SW480 (cell line): ENCODE data around the gene ARRDC3.
A peak's percentile ranks its signal among the peaks of the same experiment; 100 is the strongest.
"Not testable (repeated sequence)": the region's sequence is repeated elsewhere in the genome, so short reads cannot be mapped to it uniquely, and the experiment has no call there.

Source experiments
- DNase-seq: peaks from one replicate; pipeline ENCODE4 v3.0.0-alpha.2; 2016; ENCODE audit warnings: low spot score

ARRDC3 gene

DNA sequence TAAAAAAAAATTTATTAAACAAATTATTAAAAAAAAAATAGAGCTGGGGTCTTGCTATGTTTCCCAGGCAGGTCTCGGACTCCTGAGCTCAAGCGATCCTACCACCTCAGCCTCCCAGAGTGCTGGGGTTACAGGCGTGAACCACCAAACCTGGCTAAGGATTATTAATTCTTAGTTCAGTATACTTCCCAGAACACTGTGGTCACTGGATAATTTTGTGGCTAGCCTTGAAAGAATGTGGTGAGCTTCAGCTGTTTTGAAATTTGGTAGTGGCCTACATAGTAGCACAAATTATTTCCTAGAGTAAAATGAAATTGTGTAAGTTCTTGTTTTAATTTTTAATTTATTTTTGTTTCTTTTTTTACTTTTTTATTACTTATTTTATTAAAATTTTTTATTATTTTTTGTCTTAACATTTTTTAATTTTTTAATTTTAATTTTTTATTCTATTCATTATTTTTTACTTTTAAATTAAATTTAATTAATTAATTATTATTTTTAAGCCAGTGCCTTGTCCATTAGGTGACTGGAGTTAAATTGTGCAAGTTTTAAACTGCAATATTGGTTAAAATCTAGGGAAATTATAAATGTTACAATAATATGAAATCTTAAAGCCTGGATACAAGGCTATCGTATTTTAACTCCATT lies 23.0 kb downstream of the ARRDC3 start:
- no peak for DNase-seq

- no peak for DNase-seq
Measured at GRCh38 chr5:91357806-91358205, 25.3 kb downstream of the ARRDC3 start.

GRCh38 chr5:91357012-91357634 lies 26.0 kb downstream of the ARRDC3 start:
- no peak for DNase-seq

DNA sequence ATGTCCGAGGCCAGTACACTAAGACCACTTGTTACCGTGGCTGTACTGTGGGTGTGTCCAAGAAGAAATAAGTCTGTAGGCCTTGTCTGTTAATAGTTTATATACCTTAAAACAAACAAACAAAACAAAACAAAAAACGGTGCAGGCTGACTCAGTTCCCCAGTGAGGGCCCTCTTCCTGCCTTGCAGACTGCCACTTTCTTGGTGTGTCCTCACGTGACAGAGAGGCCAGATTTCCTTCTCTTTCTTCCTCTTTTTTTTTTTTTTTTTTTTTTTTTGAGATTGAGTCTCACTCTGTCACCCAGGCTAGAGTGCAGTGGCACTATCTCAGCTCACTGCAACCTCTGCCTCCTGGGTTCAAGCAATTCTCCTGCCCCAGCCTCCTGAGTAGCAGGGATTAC lies 28.2 kb downstream of the ARRDC3 start:
- DNase-seq = not testable (repeated sequence)

DNA sequence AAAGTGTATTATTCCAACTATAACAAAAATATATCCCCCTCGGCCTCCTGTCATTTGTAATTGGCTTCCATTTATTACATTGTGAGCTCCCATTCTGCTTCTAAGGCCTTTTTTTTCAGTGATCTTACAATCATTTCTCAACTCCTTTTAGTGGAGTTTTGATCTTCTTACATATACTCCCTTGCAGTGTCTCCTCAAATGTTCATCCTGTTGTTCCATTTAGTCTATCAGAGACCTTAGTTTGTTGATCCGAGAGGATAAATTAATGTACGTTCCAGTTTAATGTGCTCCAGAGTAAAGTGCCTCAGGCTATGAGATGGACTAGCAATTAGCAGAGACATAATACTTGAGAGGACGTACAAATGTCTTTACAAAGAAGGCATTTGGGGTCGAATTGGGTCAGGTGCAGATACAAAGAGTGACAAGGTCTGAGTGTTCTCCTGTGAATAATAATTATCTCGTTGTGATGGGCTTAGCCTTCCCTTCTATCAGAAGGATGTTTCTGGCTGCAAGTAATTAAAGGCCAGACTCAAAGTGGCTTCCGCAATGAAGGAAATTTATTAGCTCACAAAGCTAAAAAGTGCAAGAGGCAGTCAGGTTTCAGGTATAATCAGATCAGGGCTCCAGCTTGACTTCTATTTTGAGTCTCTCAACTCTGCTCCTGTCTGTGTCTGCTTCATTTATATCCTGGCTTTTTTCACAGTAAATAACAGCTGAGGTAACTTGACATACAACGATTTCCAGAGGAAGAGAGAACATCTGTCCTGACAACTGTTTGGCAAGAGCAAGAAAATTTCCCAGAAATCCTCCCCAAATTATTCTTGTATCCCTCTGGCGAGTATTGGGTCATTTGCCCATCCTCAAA lies 30.1 kb downstream of the ARRDC3 start:
- DNase-seq = no peak

DNA sequence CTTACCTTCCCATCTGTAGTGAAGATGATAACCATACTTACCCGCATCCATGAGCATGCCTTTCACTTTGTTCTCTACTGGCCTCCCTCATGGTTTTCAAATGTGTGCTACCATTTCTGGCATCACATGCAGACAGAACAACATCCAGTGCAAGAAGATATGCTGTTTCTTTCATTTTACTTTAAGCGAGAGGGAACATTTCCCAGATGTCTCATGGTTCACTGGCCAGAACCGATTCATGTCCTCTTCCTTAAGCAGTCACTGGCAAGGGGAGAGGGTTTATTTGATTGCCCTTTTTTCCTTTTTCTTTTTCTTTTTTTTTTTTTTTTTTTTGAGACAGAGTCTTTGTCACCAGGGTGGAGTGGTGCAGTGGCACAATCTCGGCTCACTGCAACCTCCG lies 37.7 kb downstream of the ARRDC3 start:
- no peak for DNase-seq

GRCh38 chr5:91344661-91345200 lies 38.4 kb downstream of the ARRDC3 start:
- DNase-seq = not testable (repeated sequence)

DNA sequence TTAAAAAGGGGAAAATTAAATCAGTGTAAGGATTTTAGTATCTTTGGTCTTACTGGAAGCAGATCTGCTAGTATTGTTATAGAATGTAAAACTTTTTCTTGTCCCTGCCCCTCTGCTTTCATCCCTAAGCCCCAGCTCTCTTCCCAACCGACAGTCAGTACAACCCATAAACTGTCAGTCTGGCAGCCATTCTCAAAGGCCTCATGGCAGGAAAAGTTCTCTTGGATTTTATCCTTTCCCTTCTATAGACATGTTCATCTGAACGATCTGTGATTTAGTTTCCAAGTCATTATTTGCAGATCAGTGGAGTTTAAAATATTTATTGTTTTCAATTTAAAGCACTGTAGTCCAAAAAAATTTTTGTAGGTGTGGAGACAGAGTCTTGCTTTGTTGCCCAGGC lies 39.2 kb downstream of the ARRDC3 start:
- no peak for DNase-seq

DNA sequence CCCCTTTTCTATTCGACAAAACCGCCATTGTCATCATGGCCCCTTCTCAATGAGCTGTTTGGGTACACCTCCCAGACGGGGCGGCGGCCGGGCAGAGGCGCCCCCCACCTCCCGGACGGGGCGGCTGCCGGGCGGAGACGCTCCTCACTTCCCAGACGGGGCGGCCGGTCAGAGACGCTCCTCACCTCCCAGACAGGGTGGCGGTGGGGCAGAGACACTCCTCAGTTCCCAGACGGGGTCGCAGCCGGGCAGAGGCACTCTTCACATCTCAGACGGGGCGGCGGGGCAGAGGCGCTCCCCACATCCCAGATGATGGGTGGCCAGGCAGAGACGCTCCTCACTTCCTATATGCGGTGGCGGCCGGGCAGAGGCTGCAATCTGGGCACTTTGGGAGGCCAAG lies 40.2 kb downstream of the ARRDC3 start:
- not testable (repeated sequence) for DNase-seq

- DNase-seq = no peak
Measured at GRCh38 chr5:91341154-91341553, 42.0 kb downstream of the ARRDC3 start.

- DNase-seq = no peak
Measured at GRCh38 chr5:91340532-91340931, 42.6 kb downstream of the ARRDC3 start.

- DNase-seq = no peak
Measured at GRCh38 chr5:91339063-91339705, 43.9 kb downstream of the ARRDC3 start.

DNA sequence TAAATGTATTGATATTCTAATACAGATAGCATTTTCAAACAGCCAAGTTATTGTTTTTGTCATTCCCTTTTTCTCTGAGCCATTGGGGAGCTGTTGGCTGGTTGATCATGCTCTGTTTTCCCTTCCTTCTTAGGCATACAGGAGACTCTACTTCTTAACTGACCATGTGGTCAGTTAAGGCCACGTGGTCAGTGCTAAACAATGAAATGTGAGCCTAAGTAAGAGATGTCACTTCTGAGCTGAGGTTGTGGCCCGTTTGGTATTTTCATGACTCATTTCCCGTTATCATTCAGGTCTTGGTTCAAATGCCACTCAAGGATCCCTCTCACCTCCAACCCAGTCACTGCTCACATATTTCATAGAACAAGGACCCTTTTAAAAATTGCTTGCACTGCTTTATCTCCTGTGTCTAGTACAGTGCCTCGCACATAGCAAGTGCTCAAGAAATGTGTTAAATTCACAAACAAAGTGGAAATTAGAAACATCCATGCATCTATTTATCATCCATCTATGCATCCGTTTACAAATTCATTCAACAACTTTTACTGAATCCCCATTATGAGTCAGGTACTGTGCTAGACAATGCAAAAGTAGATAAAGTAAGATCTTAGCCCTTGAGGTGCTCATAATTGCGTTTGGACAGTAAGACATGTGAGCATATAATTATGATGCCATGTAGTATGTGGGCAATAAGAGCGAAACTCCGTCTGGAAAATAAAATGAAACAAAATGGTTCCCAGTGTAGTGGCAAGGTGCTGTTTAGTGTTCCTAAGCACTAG lies 50.7 kb downstream of the ARRDC3 start:
- peak; percentile 88 for DNase-seq

DNA sequence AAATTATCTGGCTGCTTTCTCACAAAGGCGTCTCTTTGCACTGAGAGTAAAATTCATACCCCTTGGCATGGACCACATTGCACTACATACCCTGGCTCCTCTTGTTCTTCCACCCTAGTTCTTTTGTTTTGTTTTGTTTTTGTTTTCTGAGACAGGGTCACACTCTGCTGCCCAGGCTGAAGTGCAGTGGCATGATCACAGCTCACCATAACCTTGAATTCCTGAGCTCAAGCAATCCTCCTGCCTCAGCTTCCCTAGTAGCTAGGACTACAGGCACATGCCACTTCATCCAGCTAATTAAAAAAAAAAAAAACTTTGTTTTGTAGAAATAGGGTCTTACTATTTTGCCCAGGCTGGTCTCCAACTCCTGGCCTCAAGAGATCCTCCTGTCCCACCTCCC lies 51.4 kb downstream of the ARRDC3 start:
- DNase-seq = no peak

DNA sequence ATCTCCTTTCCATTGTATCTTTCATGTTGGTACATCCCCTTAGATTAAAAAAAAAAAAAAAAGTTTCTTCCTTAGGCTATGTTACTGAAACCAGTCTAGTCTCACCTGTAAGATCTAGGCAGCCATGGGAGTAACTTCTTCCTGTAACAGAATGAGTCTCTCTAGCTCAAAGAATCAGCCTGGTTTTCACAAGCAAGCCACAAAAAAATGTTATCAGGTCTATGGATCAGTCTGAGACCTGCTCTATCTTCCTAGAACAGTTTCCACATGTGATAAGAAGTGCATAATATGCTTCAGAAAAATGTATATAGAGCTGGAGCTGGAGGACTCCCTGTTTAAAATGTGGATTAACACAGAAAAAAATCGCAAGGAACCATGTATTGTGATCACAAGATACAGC lies 53.8 kb downstream of the ARRDC3 start:
- DNase-seq = no peak

- no peak for DNase-seq
Measured at GRCh38 chr5:91328743-91329142, 54.4 kb downstream of the ARRDC3 start.

DNA sequence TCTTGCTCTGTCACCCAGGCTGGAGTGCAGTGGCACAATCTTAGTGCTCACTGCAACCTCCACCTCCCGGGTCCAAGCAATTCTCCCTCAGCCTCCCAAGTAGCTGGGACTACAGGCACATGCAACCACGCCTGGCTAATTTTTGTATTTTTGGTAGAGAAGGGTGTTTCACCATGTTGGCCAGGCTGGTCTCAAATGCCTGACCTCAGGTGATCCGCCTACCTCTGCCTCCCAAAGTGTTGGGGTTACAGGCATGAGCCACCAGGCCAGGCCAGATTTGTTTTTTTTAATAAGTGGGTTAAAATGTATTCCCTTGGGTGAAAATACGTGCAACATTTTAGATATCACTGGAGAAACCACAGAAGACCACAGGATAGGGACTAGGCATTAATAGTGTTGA lies 60.1 kb downstream of the ARRDC3 start:
- not testable (repeated sequence) for DNase-seq

- DNase-seq = no peak
Measured at GRCh38 chr5:91319667-91320066, 63.5 kb downstream of the ARRDC3 start.

DNA sequence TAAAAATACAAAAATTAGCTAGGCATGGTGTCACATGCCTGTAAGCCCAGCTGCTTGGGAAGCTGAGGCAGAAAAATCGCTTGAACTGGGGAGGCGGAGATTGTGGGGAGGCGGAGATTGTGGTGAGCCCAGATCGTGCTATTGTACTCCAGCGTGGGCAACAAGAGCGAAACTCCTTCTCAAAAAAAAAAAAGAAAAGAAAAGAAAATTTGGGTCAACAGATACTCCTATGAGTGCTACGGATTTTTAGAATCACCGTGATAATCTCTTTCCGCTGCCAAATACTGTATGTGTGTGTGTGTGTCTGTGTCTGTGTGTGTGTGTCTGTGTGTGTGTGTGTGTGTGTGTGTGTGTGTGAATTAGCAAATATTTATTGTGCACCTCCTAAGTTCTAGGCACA lies 64.4 kb downstream of the ARRDC3 start:
- DNase-seq = no peak
